HG02981 (cell line): ENCODE data around the gene SLC4A5.

ENCODE experiments used
- ATAC-seq: cut with Tn5 transposase; IDR thresholded peaks from one replicate; pipeline ENCODE4 v1.9.1; 2021; ENCODE audit warnings: mild to moderate bottlenecking, moderate library complexity; ENCODE audit not compliant: unreplicated experiment

The SLC4A5 gene

DNA sequence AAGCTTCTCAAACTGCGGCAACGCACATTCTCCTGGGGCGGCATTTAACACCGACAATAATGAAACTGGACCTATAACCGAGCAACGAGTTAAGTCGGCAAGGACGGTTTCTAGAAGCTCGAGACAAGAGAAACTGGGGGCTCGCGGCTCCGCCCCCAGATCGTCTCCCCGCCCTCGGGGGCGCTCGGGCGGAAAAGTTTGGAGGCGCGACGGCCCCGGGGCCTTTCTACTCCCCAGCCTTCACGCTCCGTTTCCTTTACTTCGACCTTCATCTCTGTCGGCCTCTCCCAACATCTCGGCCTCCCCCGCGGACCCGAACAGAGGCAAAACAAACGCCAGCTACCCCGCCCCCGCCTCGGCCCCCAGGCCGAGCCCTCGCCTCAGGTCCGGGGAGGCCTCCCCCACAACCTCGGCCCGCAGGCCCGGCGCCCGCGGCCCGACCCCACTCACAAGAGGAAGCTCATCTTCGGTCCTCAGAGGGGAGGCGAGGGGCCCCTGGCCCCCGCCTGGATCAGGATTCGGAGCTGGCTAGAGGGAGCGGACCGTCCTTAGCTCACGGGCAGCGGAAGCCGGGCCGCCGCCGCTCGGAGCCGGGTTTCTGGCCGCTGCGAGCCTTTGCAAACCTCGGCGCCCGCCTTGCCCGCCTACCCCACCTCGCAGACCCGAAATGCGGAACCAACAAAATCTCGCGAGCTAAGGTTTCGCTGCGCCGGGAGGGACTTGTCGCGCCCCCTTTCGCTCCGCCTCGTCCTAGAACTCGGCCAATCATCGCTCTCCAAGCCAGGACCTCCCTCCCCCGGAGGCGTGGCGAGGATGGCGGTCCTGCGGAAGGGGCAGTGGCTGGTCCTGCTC is 164.8 kb downstream of the SLC4A5 start, which contains the start of gene MOB1A:
Gene MOB1A (minus strand): TSS at position 669 of the 852 bp plus-strand sequence. CDS start 205 bp downstream, at position 464.
- ATAC-seq, result peak; percentile 83

DNA sequence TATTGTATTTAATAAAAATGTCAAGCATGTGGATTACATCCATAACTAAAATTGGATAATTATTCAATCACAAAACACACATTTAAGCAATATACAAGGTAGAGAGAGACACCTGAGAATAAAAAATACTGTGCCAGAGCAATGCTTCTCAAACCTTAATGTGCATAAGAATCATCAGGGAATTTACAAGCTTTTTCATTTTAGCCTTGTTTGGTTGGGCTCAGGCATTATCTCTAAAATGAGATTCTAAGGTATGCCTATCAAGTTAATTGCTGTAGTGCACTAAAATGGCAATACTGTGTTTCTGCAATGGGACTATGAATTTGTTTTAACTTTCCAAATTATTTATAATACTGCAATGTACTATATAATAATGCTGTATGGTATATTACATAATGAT is 165.5 kb downstream of the SLC4A5 start:
- ATAC-seq, result no peak

DNA sequence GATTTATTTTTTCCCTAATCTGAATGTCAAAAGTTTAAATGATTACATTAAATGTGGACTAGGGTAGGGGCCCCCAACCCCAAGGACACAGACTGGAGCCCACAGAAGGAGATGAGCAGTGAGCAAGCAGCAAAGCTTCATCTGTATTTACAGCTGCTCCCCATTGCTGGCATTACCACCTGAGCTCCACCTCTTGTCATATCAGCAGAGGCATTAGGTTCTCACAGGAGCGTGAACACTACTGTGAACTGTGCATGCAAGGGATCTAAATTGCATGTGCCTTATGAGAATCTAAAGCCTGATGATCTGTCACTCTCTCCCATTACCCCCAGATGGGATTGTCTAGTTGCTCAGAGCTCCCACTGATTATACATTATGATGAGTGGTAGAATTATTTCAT is 168.3 kb downstream of the SLC4A5 start:
- no peak for ATAC-seq

DNA sequence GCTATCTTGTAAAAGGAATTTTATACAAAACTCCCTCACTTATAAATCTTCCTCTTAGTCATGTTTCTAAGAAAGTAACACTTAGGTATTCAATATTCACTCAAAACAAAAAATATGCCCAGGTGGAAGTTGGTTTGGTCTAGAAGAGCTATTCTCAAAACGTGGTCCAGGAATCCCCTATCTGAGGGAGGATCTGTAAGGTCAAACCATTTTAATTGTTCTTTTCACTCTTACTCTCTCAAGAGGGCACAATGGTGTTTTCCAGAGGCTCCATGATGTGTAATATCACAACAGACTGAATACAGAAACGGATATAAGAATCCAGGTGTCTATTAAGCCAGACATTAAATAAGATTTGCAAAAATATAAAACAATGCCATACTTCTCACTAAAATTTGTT is 174.5 kb downstream of the SLC4A5 start:
- no peak for ATAC-seq
